Ovary (tissue), 3 donors: Measurements from ENCODE around the gene TRRAP.

ENCODE experiments used
- EP300 ChIP-seq: sonication (generic); formaldehyde crosslinking; IDR thresholded peaks from one replicate; pipeline ENCODE4 v1.6.1; 2017; ENCODE audit warnings: antibody characterized with exemption
- POLR2A ChIP-seq: fragments of 450-650 bp; IDR thresholded peaks from one replicate; pipeline ENCODE4 v1.6.1; 2017; ENCODE audit warnings: antibody characterized with exemption, mild to moderate bottlenecking, moderate library complexity
- TF ChIP-seq, protein P1 (sequence below), 3 donors: fragments of 450-650 bp in 2 of 3; fragments of 200-600 bp in 1 of 3; IDR thresholded peaks; one replicate each; pipeline versions ENCODE4 v1.5.1 to v1.8.0; 2016 to 2022; ENCODE audit warnings: antibody characterized with exemption in 3 of 3, mild to moderate bottlenecking in 1 of 3
- donor health status: DM: no; HTN: no; CAD: no.

DNA sequence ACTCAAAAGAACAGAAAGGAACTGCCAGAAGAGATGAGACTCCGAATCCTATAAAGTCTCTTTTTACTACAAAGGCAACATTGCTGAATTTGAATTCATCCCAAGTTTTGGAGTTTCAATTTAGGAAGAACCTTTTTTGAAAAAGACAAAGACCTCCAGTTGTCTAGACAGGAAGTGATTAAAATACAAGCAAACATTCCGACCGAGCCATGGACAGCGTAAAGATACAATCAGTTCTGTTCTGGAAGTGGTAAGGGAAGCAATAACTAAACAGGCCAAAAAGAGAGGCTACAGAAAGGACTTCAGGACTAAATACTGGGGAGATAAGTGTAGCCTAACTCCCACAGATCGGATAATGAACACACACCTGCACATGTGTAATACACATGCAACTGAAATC, 164.6 kb downstream of the TRRAP start:
- TF ChIP-seq, protein P1, sequence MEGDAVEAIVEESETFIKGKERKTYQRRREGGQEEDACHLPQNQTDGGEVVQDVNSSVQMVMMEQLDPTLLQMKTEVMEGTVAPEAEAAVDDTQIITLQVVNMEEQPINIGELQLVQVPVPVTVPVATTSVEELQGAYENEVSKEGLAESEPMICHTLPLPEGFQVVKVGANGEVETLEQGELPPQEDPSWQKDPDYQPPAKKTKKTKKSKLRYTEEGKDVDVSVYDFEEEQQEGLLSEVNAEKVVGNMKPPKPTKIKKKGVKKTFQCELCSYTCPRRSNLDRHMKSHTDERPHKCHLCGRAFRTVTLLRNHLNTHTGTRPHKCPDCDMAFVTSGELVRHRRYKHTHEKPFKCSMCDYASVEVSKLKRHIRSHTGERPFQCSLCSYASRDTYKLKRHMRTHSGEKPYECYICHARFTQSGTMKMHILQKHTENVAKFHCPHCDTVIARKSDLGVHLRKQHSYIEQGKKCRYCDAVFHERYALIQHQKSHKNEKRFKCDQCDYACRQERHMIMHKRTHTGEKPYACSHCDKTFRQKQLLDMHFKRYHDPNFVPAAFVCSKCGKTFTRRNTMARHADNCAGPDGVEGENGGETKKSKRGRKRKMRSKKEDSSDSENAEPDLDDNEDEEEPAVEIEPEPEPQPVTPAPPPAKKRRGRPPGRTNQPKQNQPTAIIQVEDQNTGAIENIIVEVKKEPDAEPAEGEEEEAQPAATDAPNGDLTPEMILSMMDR (IDR thresholded peaks at IDR 0.05) = no peak
- TF ChIP-seq EP300 (no peak), POLR2A (no peak)
